Measurements from ENCODE around the gene TAF9B.
"Not testable (repeated sequence)": the region's sequence is repeated elsewhere in the genome, so short reads cannot be mapped to it uniquely, and the experiment has no call there.

The TAF9B gene, protein sequence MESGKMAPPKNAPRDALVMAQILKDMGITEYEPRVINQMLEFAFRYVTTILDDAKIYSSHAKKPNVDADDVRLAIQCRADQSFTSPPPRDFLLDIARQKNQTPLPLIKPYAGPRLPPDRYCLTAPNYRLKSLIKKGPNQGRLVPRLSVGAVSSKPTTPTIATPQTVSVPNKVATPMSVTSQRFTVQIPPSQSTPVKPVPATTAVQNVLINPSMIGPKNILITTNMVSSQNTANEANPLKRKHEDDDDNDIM

GRCh38 chrX:78139160-78140123 is at the start of gene TAF9B:
Gene TAF9B, minus strand, starts transcription at chrX:78139650. Its CDS starts 39 bp downstream, at chrX:78139611.
- DNase-seq (ENCODE audit: low spot score) = peak; percentile 82

DNA sequence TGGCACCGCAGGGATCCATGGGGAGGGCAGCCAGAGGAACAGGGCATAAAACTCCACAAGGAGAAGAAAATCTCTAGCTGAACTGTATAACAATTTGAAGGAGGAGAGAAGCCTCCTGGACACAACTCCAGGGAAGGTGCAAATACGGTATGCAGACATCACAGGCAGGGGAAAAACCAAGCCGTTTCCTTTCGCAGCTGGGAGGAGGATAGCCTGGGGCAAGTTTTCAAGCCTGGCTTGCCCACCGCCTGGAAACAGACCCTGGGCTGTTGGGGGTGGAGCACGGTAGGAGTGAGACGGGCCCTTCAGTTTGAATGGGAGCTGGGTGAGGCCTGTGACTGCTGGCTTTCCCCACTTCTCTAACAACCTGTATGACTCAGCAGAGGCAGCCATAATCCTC is 43.4 kb upstream of the TAF9B start:
- no peak for DNase-seq (ENCODE audit: low spot score)

DNA sequence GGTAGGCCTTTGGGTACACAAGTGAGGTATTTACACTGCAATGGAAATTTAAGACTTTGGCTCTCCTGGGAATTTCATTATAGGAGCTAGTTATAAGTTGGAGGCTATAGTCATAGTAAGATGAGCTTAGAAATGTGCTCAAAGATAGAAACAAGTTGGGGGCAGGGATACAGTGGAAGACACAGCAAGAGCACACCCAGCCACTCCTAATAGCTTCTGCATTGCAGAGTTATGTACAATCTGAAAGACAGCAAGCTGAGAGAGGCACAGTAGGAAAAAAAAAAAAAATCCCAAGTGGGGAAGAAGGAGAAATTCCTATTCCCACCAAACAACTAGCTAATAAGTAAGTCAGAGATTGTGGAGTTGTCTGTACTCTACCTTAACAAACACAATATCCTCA is 41.9 kb upstream of the TAF9B start:
- no peak for DNase-seq (ENCODE audit: low spot score)

- no peak for DNase-seq (ENCODE audit: low spot score)
Measured at GRCh38 chrX:78168065-78168464, 28.6 kb upstream of the TAF9B start.

GRCh38 chrX:78165425-78165824 is 26.0 kb upstream of the TAF9B start:
- no peak for DNase-seq (ENCODE audit: low spot score)

DNA sequence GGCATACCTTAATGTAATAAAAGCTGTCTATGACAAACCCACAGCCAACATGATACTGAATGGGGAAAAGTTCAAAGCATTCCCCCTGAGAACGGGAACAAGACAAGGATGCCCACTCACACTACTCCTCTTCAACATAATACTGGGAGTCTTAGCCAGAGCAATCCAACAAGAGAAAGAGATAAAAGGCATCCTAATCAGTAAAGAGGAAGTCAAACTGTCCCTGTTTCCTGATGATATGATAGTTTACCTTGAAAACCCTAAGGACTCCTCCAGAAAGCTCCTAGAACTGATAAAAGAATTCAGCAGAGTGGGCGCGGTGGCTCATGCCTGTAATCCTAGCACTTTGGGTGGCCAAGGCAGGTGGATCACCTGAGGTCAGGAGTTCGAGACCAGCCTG is 23.7 kb upstream of the TAF9B start:
- DNase-seq (ENCODE audit: low spot score) = not testable (repeated sequence)

DNA sequence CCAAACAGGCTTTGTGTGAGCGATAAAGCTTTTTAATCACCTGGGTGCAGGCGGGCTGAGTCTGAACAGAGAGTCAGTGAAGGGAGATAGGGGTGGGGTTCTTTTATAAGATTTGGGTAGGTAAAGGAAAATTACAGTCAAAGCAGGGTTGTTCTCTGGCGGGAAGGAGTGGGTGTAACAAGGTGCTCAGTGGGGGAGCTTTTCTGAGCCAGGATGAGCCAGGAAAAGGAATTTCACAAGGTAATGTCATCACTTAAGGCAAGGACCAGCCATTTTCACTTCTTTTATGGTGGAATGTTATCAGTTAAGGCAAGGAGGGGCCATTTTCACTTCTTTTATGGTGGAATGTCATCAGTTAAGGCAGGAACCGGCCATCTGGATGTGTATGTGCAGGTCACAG is 21.3 kb upstream of the TAF9B start:
- DNase-seq (ENCODE audit: low spot score) = not testable (repeated sequence)

DNA sequence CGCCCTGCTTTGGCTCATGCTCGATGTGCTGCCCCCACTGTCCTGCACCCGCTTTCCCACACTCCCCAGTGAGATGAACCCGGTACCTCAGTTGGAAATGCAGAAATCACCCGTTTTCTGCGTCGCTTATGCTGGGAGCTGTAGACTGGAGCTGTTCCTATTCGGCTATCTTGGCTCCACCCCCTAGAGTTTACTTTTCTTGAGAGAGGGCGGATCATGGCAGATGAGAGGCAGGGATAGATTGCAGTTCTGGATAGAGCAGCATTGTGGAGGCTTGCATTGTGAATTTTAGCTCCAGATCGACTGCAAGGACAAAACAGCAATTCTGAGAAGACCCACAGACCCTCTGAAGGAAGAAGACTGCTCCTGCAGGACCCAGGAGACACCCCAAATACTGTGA is 18.4 kb upstream of the TAF9B start:
- not testable (repeated sequence) for DNase-seq (ENCODE audit: low spot score)

GRCh38 chrX:78157373-78157772 is 17.9 kb upstream of the TAF9B start:
- DNase-seq (ENCODE audit: low spot score) = not testable (repeated sequence)

DNA sequence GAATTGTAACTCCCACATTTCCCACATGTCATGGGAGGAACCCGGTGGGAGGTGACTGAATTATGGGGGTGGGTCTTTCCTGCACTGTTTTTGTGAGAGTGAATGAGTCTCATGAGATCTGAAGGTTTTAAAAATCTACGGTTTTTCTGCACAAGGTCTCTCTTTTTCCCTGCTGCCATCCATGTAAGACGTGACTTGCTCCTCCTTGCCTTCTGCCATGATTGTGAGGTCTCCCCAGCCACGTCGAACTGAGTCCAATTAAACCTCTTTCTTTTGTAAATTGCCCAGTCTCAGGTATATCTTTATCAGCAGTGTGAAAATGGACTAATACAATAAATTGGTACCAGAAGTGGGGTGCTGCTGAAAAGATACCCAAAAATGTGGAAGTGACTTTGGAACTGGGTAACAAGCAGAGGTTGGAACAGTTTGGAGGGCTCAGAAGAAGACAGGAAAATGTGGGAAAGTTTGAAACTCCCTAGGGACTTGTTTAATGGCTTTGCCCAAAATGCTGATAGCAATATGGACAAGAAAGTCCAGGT is 7.6 kb upstream of the TAF9B start:
- not testable (repeated sequence) for DNase-seq (ENCODE audit: low spot score)

GRCh38 chrX:78140206-78140605 is 756 bp upstream of the TAF9B start:
- no peak for DNase-seq (ENCODE audit: low spot score)

- no peak for DNase-seq (ENCODE audit: low spot score)
Measured at GRCh38 chrX:78133238-78133960, 6.1 kb downstream of the TAF9B start.

GRCh38 chrX:78131117-78131516 is 8.3 kb downstream of the TAF9B start:
- no peak for DNase-seq (ENCODE audit: low spot score)

DNA sequence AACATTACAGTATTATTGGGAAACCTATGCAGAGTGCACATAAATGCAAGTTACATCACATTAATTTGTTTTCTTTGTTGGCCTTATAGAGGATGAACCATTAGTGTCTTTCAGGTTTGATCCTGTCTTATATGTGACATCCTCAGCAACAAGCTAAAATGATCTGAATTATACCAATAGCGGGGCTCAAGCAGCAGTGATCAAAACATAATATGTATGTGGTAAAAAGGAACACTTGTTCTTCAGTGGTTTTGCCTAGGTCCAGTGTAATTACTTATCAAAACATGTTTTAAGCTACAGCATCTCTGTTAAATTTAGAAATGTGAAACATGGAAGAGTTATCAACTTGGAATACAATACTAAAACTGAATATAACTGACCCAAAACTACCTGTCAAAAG is 9.1 kb downstream of the TAF9B start:
- DNase-seq (ENCODE audit: low spot score) = no peak

DNA sequence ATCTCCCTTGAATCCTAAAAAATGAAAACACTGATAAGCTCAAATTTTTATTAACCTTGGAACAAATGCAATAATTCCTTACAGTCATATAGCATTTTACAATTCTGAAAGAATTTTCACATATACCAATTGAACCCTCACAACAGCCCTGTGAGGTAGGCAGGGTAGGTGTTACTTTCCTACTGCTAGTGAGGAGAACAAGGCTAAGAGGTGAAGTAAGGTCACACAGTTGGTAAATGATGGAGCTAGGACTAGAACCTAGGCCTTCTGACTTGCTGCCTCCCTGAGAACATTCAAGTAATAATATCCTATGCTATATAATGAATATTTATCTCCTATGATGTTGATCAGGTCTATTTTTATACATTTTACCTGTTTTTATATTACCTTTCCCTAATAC is 9.7 kb downstream of the TAF9B start:
- no peak for DNase-seq (ENCODE audit: low spot score)

DNA sequence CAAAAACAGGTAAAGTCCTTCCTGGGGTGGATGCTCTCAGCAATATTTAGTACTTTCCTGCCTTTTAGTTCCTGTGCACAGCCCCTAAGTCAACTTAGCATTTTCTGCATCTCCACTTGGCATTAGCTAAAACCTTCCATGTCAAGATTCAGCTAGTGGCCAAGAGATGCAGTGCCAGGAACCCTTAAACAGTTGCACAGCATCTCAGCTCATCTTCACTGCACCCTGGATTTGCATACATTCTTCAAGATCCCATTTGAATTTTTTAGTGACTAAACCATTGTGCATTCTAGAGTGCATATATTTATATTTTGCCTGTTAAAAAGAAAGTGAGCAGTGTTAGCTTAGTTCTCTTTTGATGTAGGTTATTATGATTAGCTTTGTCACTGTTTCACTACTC is 13.7 kb downstream of the TAF9B start:
- DNase-seq (ENCODE audit: low spot score) = not testable (repeated sequence)

DNA sequence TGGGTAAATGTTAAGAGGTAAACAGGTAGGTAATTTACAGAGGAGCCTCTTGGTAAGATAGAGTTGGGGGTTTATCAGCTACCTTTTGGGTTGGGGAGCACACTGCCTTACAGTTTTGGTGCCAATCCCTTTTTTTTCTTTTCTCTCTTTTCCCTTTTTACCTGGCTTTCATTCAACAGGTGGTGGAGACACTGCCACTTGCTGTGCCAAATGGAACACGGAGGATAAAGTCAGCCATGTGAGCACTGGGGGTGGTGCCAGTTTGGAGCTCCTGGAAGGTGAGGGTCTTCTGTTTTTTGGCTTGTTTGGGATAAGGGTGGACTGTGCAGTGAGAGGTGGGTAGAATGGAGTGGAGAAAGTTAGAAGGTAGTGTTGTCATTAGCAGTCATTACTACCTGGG is 14.3 kb downstream of the TAF9B start:
- no peak for DNase-seq (ENCODE audit: low spot score)

GRCh38 chrX:78124307-78124706 is 15.1 kb downstream of the TAF9B start:
- DNase-seq (ENCODE audit: low spot score) = peak; percentile 18

GRCh38 chrX:78123190-78123589 is 16.3 kb downstream of the TAF9B start:
- DNase-seq (ENCODE audit: low spot score) = peak; percentile 15

DNA sequence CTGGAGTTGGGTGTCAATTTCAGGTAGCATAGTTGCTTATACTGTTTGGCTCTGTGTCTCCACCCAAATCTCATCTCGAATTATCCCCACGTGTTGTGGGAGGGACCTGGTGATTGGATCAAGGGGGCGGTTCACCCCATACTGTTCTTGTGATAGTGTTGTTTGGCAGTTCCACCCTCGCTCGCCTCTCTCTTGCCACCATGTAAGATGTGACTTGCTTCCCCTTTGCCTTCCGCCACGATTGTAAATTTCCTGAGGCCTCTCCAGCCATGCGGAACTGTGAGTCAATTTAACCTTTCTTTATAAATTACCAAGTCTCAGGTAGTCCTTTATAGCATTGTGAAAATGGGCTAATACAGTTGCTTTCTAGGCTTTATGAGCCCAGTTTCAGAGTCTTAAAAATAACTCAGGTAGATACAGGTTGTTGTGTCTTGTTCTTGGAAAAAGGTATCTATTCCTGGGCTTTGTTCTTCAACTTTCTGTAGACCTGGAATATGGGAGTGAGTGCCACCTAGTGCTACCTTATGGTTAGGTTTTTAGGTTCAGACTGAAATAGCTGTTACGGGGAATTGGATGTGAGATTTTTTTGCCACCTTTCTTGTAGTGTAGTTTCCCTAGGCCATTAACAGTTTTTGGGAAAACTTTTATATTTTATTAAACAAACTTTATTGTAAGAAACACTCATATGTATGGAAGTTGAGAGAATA is 19.8 kb downstream of the TAF9B start:
- peak; percentile 14 for DNase-seq (ENCODE audit: low spot score)

DNA sequence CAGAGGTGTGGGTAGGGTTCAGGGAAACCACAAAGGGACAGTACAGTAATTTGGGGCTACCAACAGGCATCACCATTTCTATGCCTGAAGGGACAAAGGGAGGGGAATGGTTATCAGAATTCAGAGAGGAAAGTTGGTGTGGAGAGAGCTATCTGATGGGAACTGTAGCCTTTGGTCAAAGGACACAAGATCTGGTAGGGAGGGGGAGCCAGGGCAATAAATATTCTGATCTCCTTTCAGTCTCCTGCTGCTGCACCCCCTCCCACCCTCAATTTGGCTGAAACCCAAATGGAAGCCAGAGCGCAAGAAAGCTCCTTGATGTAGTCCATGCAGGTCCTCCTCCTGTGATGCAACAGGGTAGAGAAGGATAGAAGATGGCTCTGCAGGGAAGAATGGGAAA is 20.8 kb downstream of the TAF9B start:
- no peak for DNase-seq (ENCODE audit: low spot score)

DNA sequence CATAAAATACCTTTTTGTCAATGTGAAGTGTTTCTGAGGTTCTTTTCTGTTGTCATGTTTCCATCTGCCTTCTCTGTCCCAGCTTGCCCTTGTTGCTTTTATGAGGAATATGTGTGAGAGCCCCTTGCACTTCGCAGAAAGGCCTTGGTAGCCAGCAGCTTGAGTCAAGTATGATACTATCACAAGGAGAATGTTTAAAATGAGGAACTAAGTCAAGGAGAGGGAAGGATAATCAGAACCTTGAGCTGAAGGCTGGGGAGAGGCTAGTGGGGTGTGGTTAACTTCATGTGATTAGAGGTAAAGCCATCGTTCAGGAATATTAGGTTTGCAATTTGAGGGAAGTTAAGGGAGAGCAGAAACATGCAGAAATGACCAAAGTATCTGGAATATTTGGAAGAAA is 22.7 kb downstream of the TAF9B start:
- no peak for DNase-seq (ENCODE audit: low spot score)
